HepG2 (cell line): ENCODE data around the gene WRAP73. TPM values are rescaled to one million over a fixed set of nuclear protein-coding genes. Genes with fewer than 3 reads are reported as not detected.

Experiments used
- ATAC-seq: fragments of 200-7000 bp; cut with Tn5 transposase; 3 replicates; pipeline ENCODE4 v1.9.1; 2020; ENCODE audit warnings: mild to moderate bottlenecking, moderate library complexity
- BruUV-seq: library from RNA; stranded (reverse); fragments of 400-500 nt; replicated peaks from 2 replicates; lab custom pipeline; 2021; lab: Mats Ljungman, UMichigan
- CTCF ChIA-PET: fragments of 300-600 bp; formaldehyde crosslinking; extraction: SDS; loops from one replicate; lab custom pipeline; 2021; ENCODE audit warnings: low total read pairs, inconsistent platforms, low intra/inter-chr PET ratio; lab: Yijun Ruan, JAX
- POLR2A ChIA-PET: fragments of 350-600 bp; sonication (Branson Sonifier 250); formaldehyde crosslinking; loops from one replicate; lab custom pipeline; 2020; ENCODE audit warnings: antibody characterized with exemption, inconsistent platforms; lab: Yijun Ruan, JAX
- DNase-seq: peaks from one replicate; pipeline ENCODE4 v3.0.0-alpha.2; 2015; ENCODE audit warnings: low spot score
- FAIRE-seq: peaks from 3 replicates; lab custom pipeline; 2011; peaks lifted over from hg19 to GRCh38; lab: Jason Lieb, UNC
- H2AFZ ChIP-seq: one replicate; pipeline ENCODE4 v1.6.1; 2011; ENCODE audit warnings: low read length, inconsistent platforms
- H3K27ac ChIP-seq: fragments of 300-600 bp; 3 replicates; pipeline ENCODE4 v1.8.0; 2011; ENCODE audit warnings: mixed run types, mild to moderate bottlenecking, mixed read lengths, low read length, inconsistent platforms; ENCODE audit not compliant: insufficient read depth; ENCODE audit errors: extremely low read length
- H3K27me3 ChIP-seq, 2 experiments: fragments of 200-600 bp in 1 of 2; 2 replicates in 1 of 2; 3 replicates in 1 of 2; pipeline versions ENCODE4 v1.6.0 to v1.8.0; 2011; ENCODE audit warnings: low read length in 2 of 2, mild to moderate bottlenecking in 2 of 2, moderate library complexity in 2 of 2, inconsistent platforms in 1 of 2; ENCODE audit not compliant: insufficient read depth in 2 of 2, control insufficient read depth in 1 of 2
- H3K36me3 ChIP-seq, 2 experiments: fragments of 200-600 bp in 1 of 2; replicated peaks in 1 of 2; 2 replicates in 1 of 2; 3 replicates in 1 of 2; pipeline versions ENCODE4 v1.5.1 to v1.8.0; 2011; ENCODE audit warnings: low read length in 2 of 2, inconsistent platforms in 1 of 2; ENCODE audit not compliant: insufficient read depth in 2 of 2, control insufficient read depth in 1 of 2
- H3K4me1 ChIP-seq: 2 replicates; pipeline ENCODE4 v1.5.1; 2012; ENCODE audit warnings: low read length, inconsistent platforms; ENCODE audit not compliant: insufficient read depth
- H3K4me2 ChIP-seq: 2 replicates; pipeline ENCODE4 v1.6.0; 2011; ENCODE audit warnings: low read depth, low read length, inconsistent platforms
- H3K4me3 ChIP-seq, 3 experiments: fragments of 200-600 bp in 1 of 3; sonication (generic), shearing (Covaris generic) in 1 of 3; replicated peaks in 1 of 3; 2 replicates each; pipeline ENCODE4 v1.5.1; 2011 to 2016; ENCODE audit warnings: low read length in 3 of 3, inconsistent platforms in 2 of 3, low read depth in 2 of 3, mild to moderate bottlenecking in 2 of 3, control low read depth in 1 of 3, mixed read lengths in 1 of 3; ENCODE audit not compliant: insufficient read depth in 1 of 3
- H3K79me2 ChIP-seq: one replicate; pipeline ENCODE4 v1.6.1; 2011; ENCODE audit warnings: low read length, inconsistent platforms; ENCODE audit not compliant: insufficient read depth
- H3K9ac ChIP-seq: 2 replicates; pipeline ENCODE4 v1.6.0; 2011; ENCODE audit warnings: mild to moderate bottlenecking, low read depth, low read length, inconsistent platforms; ENCODE audit not compliant: insufficient read depth
- H3K9me3 ChIP-seq: 2 replicates; pipeline ENCODE4 v1.5.1; 2012; ENCODE audit warnings: mild to moderate bottlenecking, low read length
- H4K20me1 ChIP-seq: 2 replicates; pipeline ENCODE4 v1.6.0; 2011; ENCODE audit warnings: inconsistent platforms, mild to moderate bottlenecking, low read length, moderate library complexity; ENCODE audit not compliant: insufficient read depth
- ISX ChIP-seq: sonication (generic); formaldehyde crosslinking; conservative IDR thresholded peaks from 2 replicates; pipeline ENCODE4 v1.5.0; 2020; ENCODE audit warnings: missing genetic modification reagents
- NFRKB ChIP-seq: fragments of 450-650 bp; IDR thresholded peaks from 2 replicates; pipeline ENCODE4 v1.6.1; 2017
- POLR2A ChIP-seq, 2 experiments: IDR thresholded peaks; 2 replicates each; pipeline ENCODE4 v1.6.1; 2011; ENCODE audit warnings: low read depth in 2 of 2, low read length in 2 of 2, mild to moderate bottlenecking in 1 of 2, moderate library complexity in 1 of 2; ENCODE audit not compliant: insufficient read depth in 1 of 2
- RNF219 ChIP-seq: sonication (generic); formaldehyde crosslinking; IDR thresholded peaks from 2 replicates; pipeline ENCODE4 v1.5.0; 2020; ENCODE audit warnings: mild to moderate bottlenecking, missing genetic modification reagents
- ZNF792 ChIP-seq: IDR thresholded peaks from 2 replicates; pipeline ENCODE4 v1.6.1; 2016
- WGBS: methylation state at CpG from one replicate; pipeline ENCODE4 v1.1.6; 2017; ENCODE audit warnings: low lambda C conversion rate; 5-methylcytosine and 5-hydroxymethylcytosine counted together
- in situ Hi-C: cut with HindIII; loops from 2 replicates; pipeline ENCODE4 v1.10.0; 2017; ENCODE audit warnings: low pct_unique_long_range_greater_than_20kb; ENCODE audit not compliant: extremely low pct_ligation_motif_present
- intact Hi-C: fragments of 100-400 bp; cut with micrococcal nuclease; formaldehyde crosslinking; loops from one replicate; pipeline ENCODE4 v1.10.0; 2022; ENCODE audit not compliant: unreplicated experiment
- polyA plus RNA-seq, 8 experiments: library from polyadenylated mRNA; depleted of rRNA in 3 of 8; stranded (reverse) in 7 of 8; unstranded in 1 of 8; fragments of >200 nt; fragmentation: Illumina TruSeq in 4 of 8; extraction: Trizol in 4 of 8; gene quantifications; 2 replicates each; pipeline versions ENCODE4 v1.2.1 to v1.2.3, GENCODE V29; 2011 to 2016; ENCODE audit warnings: low read depth in 4 of 8, missing spikeins in 1 of 8, mixed read lengths in 1 of 8; ENCODE audit not compliant: insufficient read depth in 1 of 8
- total RNA-seq, 5 experiments: library from RNA; depleted of rRNA; stranded (reverse); fragments of >200 nt; fragmentation: Illumina TruSeq; extraction: Trizol; gene quantifications; 2 replicates each; pipeline ENCODE4 v1.2.3, GENCODE V29; 2016; ENCODE audit warnings: low read depth in 1 of 5
- TF ChIP-seq, protein P1 (sequence below): sonication (generic); formaldehyde crosslinking; IDR thresholded peaks from 2 replicates; pipeline ENCODE4 v1.5.0; 2020; ENCODE audit warnings: missing genetic modification reagents, mild to moderate bottlenecking, borderline replicate concordance
- TF ChIP-seq, protein P2 (sequence below): sonication (generic); formaldehyde crosslinking; IDR thresholded peaks from 2 replicates; pipeline ENCODE4 v1.4.0; 2020; ENCODE audit warnings: missing genetic modification reagents

Gene WRAP73
- total and polyA plus RNA-seq, 2 of the 13 experiments (the other 11 are each of a cell fraction or from before 2014, with no cell fraction given), result 18.1 to 40.4 TPM

GRCh38 chr1:3680488-3681230 lies 30.8 kb upstream of the WRAP73 start (continued):
- TF ChIP-seq RNF219 (CRISPR knock-in tag), result no peak

- H4K20me1 ChIP-seq, result no peaks in the 10 kb centered on the region
- no peak overlapping the region for H3K9ac ChIP-seq
- H3K36me3 ChIP-seq, result no peaks in the 10 kb centered on the region; a peak in 1 of 5 replicates
- no peak overlapping the region for H3K4me3 ChIP-seq
- DNase-seq, result no peak
- H3K9me3 ChIP-seq, result no peaks in the 10 kb centered on the region
- no peak for ATAC-seq
- CTCF ChIA-PET, result no interaction called here
- H3K4me2 ChIP-seq, result no peak overlapping the region
- in situ Hi-C loops (no loop called here), intact Hi-C loops (no loop called here)
- 93% methylated on average over 8 of the region's 9 CpGs for WGBS
- POLR2A ChIA-PET, result no interaction called here
- no peaks in the 10 kb centered on the region for H3K79me2 ChIP-seq
- no peak overlapping the region for H2AFZ ChIP-seq
- H3K4me1 ChIP-seq, result no peaks in the 10 kb centered on the region
- no peaks in the 10 kb centered on the region; a peak in 1 of 5 replicates for H3K27me3 ChIP-seq
- no peak overlapping the region for H3K27ac ChIP-seq
- BruUV-seq, result no TSS peak
- FAIRE-seq, result no peak
- TF ChIP-seq ISX (no peak), POLR2A (IDR thresholded peaks at IDR 0.05; ENCODE audit: insufficient read depth in 1 of 2, low read depth in 2 of 2, low read length in 2 of 2) (no peak), ZNF792 (CRISPR knock-in tag) (no peak), NFRKB (no peak)
- TF ChIP-seq, protein P1, sequence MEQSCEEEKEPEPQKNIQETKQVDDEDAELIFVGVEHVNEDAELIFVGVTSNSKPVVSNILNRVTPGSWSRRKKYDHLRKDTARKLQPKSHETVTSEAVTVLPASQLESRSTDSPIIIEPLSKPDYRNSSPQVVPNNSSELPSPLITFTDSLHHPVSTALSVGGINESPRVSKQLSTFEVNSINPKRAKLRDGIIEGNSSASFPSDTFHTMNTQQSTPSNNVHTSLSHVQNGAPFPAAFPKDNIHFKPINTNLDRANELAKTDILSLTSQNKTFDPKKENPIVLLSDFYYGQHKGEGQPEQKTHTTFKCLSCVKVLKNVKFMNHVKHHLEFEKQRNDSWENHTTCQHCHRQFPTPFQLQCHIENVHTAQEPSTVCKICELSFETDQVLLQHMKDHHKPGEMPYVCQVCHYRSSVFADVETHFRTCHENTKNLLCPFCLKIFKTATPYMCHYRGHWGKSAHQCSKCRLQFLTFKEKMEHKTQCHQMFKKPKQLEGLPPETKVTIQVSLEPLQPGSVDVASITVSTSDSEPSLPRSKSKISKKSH (CRISPR knock-in tag), result no peak
- TF ChIP-seq, protein P2, sequence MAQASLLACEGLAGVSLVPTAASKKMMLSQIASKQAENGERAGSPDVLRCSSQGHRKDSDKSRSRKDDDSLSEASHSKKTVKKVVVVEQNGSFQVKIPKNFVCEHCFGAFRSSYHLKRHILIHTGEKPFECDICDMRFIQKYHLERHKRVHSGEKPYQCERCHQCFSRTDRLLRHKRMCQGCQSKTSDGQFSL, result no peak
Measured at GRCh38 chr1:3679799-3680453, 30.0 kb upstream of the WRAP73 start.
